HG02852 (cell line): ENCODE data around the gene KNTC1.
"Not testable (repeated sequence)": the region's sequence is repeated elsewhere in the genome, so short reads cannot be mapped to it uniquely, and the experiment has no call there.

Experiments
- ATAC-seq: cut with Tn5 transposase; IDR thresholded peaks from one replicate; pipeline ENCODE4 v1.9.1; 2021; ENCODE audit warnings: mild to moderate bottlenecking, moderate library complexity; ENCODE audit not compliant: unreplicated experiment

KNTC1 gene, protein sequence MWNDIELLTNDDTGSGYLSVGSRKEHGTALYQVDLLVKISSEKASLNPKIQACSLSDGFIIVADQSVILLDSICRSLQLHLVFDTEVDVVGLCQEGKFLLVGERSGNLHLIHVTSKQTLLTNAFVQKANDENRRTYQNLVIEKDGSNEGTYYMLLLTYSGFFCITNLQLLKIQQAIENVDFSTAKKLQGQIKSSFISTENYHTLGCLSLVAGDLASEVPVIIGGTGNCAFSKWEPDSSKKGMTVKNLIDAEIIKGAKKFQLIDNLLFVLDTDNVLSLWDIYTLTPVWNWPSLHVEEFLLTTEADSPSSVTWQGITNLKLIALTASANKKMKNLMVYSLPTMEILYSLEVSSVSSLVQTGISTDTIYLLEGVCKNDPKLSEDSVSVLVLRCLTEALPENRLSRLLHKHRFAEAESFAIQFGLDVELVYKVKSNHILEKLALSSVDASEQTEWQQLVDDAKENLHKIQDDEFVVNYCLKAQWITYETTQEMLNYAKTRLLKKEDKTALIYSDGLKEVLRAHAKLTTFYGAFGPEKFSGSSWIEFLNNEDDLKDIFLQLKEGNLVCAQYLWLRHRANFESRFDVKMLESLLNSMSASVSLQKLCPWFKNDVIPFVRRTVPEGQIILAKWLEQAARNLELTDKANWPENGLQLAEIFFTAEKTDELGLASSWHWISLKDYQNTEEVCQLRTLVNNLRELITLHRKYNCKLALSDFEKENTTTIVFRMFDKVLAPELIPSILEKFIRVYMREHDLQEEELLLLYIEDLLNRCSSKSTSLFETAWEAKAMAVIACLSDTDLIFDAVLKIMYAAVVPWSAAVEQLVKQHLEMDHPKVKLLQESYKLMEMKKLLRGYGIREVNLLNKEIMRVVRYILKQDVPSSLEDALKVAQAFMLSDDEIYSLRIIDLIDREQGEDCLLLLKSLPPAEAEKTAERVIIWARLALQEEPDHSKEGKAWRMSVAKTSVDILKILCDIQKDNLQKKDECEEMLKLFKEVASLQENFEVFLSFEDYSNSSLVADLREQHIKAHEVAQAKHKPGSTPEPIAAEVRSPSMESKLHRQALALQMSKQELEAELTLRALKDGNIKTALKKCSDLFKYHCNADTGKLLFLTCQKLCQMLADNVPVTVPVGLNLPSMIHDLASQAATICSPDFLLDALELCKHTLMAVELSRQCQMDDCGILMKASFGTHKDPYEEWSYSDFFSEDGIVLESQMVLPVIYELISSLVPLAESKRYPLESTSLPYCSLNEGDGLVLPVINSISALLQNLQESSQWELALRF (N-terminal part only)

DNA sequence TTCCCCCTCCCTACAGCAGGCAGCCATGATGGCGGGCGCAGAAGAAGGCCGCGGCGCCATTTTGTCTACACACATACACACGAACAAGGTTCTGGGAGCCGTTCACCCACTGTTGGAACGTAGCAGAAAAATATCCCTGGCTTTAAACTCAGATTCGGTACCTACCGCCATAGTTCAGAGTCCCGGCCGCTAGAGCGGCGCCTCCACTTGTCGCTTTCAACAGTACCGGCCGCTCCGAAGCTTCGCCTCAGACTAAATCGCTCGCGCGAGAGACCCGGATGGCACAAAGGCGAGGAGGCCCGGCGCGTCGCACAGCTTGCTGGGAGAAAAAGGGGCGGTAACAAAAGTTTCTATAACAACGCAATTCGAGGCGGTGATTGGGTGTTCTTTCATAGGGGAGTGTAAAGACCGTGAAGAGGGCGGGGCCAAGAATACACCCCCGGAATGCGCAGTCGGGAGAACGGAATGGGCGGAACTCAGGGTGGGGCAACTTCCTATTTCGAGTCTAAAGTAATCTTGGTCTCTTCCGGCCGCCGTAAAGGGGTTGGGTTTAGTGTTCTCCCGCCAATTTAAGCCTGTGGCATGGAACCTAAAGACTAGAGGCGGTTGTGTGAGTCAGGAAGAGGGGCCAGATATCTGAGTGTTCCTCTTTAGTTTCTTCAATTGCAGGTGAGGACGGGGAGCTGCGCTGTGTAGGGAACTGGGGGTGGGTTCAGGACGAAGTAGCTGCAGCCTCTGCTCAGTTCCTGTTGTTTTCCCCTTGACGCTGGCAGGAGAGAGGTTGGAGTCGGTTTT, at the start of gene KNTC1, which contains the start of gene RSRC2:
Gene KNTC1, plus strand, starts transcription at position 567 of the 795 bp plus-strand sequence. CDS start 2,815 bp downstream, outside the sequence.
Gene RSRC2, minus strand, starts transcription at position 254 of the 795 bp plus-strand sequence. Its CDS starts 83 bp downstream, at position 171.
- peak; percentile 93 for ATAC-seq

- ATAC-seq: no peak
Observed at GRCh38 chr12:122480753-122481152, 46.3 kb upstream of the KNTC1 start.

DNA sequence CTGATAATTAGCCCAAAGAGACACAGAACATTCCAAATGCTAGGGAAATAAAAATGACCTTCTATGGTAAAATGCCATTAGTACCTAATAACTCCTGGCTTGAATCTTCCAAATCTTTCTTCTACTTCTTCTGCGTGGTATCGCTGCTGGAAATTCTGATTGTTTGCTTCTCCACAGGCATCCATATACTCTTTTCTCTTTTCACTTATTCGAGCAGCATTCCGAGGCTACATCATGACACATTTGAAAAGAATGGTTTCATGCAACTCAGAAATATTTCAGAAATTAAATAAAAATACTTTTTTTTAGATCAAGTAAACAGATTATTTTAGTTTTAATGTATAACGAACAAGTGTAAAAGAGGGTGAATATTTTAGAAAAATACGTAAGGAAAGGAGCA, 45.2 kb upstream of the KNTC1 start:
- no peak for ATAC-seq

DNA sequence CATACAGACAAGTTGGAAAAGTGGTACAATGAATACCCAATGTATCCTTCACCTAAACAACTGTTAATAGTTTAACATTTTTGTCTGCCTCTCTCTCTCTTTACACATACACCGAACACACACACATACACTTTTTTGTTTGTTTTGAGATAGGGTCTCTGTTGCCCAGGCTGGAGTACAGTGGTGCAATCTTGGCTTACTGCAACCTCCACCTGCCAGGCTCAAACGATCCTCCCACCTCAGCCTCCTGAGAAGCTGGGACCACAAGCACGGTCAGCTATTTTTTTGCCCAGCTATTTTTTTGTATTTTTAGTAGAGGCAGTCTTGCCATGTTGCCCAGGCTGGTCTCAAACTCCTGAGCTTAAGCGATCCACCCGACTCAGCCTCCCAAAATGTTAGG, 43.1 kb upstream of the KNTC1 start:
- ATAC-seq: no peak

GRCh38 chr12:122484385-122484784, 42.7 kb upstream of the KNTC1 start:
- ATAC-seq: not testable (repeated sequence)

DNA sequence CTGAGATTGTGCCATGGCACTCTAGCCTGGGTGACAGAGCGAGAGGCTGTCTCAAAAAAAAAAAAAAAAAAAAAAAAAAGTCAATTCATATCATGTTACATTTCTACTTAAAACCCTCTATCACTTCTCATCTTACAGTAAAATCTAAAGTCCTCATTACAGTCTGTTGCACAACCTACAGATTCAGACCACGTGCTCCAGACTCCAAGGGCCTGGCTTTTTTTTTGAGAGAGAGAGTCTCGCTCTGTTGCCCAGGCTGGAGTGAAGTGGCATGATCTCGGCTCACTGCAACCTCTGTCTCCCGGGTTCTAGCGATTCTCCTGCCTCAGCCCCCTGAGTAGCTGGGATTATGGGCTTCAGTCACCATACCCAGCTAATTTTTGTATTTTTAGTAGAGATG, 40.7 kb upstream of the KNTC1 start:
- not testable (repeated sequence) for ATAC-seq

DNA sequence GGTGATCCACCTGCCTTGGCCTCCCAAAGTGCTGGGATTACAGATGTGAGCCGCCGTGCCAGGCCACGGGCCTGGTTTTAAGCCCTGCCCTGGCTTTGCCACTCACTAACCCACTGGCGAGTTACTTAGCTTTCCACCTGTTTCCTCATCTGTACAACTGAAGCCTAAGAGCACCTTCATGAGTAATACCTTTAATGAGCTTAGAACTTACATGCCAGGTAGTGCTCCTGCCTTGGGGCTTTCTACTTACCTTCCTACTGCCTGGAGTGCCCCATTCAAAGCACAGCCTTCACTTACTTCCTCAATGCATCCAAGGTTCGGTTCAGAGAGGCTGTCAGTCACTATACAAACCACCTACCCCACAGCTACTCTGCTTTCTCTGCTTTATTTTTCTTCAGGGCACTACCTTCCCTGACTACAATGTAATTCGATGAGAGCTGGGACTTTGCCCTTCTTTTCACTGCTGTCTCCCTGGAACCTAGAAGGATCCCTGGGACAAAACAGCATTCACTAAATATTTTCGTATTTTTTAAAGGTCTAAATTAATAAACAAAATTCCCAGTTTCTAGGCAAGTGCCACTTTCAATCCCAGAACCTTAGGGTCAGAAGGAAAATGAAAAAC, 40.1 kb upstream of the KNTC1 start:
- ATAC-seq: no peak

DNA sequence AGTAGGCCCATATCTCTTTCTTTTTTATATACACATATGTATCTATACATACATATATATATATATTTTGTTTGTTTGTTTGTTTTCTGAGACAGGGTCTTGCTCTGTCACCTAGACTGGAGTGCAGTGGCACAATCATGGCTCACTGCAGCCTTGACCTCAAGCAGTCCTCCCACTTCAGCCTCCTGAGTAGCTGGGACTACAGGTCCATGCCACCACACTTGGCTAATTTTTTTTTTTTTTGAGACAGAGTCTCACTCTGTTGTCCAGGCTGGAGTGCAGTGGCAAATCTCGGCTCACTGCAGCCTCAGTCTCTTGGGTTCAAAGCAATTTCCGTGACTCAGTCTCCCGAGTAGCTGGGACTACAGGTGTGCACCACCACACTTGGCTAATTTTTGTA, 39.2 kb upstream of the KNTC1 start:
- not testable (repeated sequence) for ATAC-seq

DNA sequence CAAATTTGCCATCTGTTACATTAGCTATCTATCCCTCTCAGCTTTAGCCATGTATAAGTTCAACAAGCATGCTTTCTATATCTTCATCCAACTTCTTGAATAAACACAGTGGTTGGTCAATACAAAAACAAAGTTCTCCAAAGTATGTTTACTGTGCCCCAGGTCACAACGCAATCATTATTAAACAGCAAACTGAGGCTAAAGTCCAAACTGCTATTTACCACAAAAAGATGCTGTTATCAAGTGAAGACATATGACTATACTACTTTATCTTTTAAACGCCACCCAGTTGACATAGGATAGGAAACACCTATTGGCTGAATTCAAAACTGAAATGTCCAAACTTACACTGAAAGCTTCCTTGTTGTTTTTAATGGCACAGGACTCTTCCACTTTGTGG, 38.0 kb upstream of the KNTC1 start:
- ATAC-seq: no peak

DNA sequence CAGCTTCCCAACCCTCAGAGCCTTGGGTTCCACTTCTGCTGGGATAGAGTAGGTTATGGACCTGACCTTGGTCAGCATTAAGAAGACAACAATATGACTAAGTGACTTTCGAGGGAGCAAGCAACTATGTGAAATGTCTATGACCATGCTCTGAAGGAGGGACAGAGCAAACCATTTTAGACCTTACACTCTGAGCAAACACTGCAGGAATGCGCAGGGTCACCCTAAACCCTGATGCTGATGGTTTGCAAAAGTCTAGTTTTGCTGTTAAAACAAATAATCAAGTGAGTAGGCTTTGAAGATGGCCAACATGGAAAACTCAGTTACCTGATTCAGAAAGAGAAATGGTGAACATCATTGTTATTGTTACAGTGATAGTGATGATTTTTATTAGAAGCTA, 35.1 kb upstream of the KNTC1 start:
- ATAC-seq: no peak

DNA sequence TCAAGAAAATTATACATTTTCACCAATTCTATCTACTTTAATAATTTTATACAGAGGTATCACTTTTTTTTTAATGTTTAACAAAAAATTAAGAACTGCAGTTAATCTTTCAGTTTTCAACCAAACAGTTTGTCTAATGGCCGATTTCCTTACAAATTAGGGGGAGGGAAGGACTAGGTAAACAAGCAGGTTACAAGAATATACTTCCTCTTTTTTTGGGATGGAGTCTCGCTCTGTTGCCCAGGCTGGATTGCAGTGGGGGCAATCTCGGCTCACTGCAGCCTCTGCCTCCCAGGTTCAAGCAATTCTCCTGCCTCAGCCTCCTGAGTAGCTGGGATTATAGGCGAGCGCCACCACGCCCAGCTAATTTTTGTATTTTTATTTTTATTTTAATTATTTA, 33.8 kb upstream of the KNTC1 start:
- ATAC-seq: not testable (repeated sequence)

DNA sequence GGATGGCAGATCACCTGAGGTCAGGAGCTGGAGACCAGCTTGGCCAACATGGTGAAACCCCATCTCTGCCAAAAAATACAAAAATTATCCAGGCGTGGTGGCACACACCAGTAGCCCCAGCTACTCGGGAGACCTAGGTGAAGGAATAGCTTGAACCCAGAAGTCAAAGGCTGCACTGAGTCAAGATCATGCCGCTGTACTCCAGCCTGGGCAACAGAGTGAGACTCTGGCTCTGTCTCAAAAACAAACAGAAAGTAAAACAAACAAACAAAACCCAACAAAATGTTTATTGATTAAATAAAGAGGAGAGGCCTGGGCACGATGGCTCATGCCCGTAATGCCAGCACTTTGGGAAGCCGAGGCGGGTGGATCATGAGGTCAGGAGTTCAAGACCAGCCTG, 31.8 kb upstream of the KNTC1 start:
- ATAC-seq: no peak

DNA sequence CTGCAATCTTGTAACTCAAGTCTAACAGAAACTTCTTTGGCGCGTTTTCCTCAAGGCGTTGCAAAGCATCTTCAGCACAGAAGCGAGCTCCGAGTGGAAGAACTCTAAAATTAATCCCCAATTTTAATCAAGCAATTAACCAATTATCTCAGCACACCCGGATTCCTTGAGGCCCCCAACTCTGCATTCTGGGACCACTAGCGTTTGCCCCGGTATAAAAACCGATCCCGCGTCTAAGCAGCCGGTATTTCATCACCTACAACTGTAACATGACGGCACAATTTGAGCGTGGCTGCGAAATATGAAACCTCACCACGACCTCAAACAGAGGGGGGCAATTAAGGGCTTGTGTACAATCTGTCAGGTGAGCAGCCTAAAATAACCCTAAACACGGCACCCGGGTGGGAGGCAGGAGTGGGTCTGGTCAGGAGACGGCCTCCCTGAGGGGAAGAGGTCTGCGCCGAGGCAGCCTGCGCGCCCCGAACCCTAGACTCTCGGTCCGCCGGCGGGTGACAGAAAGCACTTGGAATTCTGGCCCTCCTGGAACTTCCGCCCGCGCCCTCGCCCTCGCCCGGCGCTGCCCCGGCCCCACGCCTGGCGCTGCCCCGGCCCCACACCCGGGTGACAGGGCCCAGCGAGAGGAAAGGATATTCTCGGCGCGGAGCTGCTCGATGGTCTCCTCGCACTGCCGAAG, 26.9 kb upstream of the KNTC1 start:
- ATAC-seq: peak; percentile 18

- peak; percentile 89 for ATAC-seq
Observed at GRCh38 chr12:122500685-122501488, 26.2 kb upstream of the KNTC1 start, which contains the start of gene ZCCHC8. TSS of gene ZCCHC8 (minus strand) at chr12:122500932. CDS start at chr12:122500840, 92 bp downstream.

DNA sequence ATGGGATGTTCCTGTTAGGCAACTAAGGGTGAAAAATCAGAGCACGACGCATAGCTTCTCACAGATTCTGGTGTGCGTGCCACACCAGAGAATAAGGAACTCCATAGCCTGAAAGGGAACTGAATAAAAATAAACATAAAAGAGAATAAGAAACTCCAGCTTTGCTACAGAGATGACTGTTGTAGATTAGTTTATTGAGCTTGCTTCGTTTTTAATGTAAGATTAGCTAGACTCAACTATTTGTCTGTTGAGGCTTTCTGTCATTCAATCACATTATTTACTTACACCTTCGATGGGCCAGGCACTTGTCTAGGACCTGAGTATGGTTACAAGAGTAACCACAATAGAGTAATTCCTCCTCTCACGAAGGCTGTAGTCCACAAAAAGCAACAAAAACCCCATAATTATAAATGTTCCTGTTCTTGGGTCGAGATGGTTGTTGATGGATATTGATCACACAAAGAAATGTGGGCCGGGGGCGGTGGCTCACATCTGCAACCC, 25.5 kb upstream of the KNTC1 start:
- no peak for ATAC-seq

DNA sequence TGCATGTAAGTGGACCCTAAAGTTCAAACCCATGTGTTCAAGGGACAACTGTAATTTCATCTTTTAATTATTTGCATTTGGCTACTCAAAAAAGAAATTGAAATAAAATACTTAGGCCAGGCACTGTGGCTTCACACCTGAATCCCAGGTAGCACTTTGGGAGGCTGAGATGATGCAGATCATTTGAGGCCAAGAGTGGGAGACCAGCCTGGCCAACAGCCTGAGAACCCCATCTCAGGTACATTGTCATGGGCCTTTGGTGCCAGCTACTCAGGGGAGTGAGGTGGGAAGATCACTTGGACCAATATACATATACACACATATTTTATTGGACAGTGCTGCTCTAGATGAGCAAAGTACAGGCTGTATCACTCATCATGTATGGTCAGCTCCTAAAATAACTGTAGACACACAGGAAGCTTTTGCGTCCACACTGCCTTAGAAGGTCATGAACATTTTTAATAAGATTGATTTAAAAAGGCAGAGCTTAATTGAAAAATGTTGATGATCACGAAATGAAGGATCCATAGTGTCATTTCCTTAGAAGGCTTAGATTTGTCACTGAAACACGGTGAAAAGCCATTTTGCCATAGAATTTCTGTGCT, 23.8 kb upstream of the KNTC1 start:
- no peak for ATAC-seq

DNA sequence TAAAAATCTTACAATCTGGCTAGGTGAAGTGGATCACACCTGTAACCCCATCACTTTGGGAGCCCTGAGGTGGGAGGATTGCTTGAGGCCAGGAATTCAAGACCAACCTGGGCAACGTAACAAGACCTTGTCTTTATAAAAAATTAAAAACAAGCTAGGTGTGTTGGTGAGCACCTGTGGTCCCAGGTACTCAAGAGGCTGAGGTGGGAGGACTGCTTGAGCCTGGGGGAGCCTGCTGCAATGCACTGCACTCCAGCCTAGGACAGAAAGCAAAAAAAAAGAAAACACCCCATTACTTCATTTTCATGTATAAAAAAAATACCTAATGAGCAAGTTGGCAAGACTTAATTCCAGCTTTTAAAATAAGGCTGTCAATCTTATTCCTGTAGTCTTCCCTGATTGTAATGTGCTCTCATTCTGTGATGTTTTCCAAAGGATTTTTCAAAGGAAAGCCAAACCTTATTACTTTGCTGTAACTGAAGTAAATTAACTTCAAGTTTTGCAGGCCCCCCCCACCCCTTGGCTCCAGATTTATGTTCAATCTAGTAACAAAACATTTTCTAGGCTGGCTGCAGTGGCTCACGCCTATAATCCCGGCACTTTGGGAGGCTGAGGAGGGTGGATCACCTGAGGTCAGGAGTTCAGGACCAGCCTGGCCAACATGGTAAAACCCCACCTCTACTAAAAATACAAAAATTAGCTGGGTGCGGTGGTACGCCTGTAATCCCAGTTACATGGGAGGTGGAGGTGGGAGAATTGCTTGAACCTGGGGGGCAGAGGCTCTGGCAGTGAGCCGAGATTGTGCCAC, 23.1 kb upstream of the KNTC1 start:
- no peak for ATAC-seq
